ENCODE measurements around the gene ZNHIT2.

- TF ChIP-seq CTCF (IDR thresholded peaks at IDR 0.05) (no peak), EZH2 (IDR thresholded peaks at IDR 0.05) (no peak)
Observed at GRCh38 chr11:65107751-65108468, 9.6 kb downstream of the ZNHIT2 start.
